WTC11 (cell line): ENCODE measurements around the gene GRAMD2A. TPM values are rescaled to one million over a fixed set of nuclear protein-coding genes. Genes with fewer than 3 reads are reported as not detected.

Source experiments
- ATAC-seq: fragments of 200-7000 bp; cut with Tn5 transposase; 2 replicates; pipeline ENCODE4 v1.10.0; 2021; ENCODE audit warnings: mild to moderate bottlenecking, moderate library complexity
- CTCF ChIA-PET: fragments of 300-600 bp; sonication (Branson Sonifier 250); formaldehyde crosslinking; loops from one replicate; lab custom pipeline; 2021; ENCODE audit warnings: antibody characterized with exemption; lab: Charles Lee
- POLR2A ChIA-PET: fragments of 350-600 bp; sonication (Branson Sonifier 250); formaldehyde crosslinking; loops from one replicate; lab custom pipeline; 2021; ENCODE audit warnings: antibody characterized with exemption; lab: Charles Lee
- DNase-seq: peaks from one replicate; pipeline ENCODE4 v3.0.0; 2021; ENCODE audit warnings: low spot score
- H3K27ac Mint-ChIP-seq: 2 replicates; pipeline ENCODE4 v1.8.0; 2021; ENCODE audit warnings: mixed read lengths
- H3K27me3 Mint-ChIP-seq: 2 replicates; pipeline ENCODE4 v1.8.0; 2021; ENCODE audit warnings: low read depth, mild to moderate bottlenecking, moderate library complexity, mixed read lengths
- H3K36me3 Mint-ChIP-seq: 2 replicates; pipeline ENCODE4 v1.8.0; 2021; ENCODE audit warnings: mixed read lengths
- H3K4me1 Mint-ChIP-seq: 2 replicates; pipeline ENCODE4 v1.8.0; 2022; ENCODE audit warnings: mixed read lengths
- H3K4me3 Mint-ChIP-seq: 2 replicates; pipeline ENCODE4 v1.8.0; 2021; ENCODE audit warnings: mild to moderate bottlenecking, moderate library complexity, mixed read lengths
- H3K9me3 Mint-ChIP-seq: 2 replicates; pipeline ENCODE4 v1.8.0; 2021; ENCODE audit warnings: mixed read lengths
- ATF1 ChIP-seq: sonication (generic); formaldehyde crosslinking; IDR thresholded peaks from 2 replicates; pipeline ENCODE4 v1.8.1; 2023; ENCODE audit warnings: mild to moderate bottlenecking, moderate library complexity, missing genetic modification reagents
- ELF4 ChIP-seq: sonication (generic); formaldehyde crosslinking; IDR thresholded peaks from 2 replicates; pipeline ENCODE4 v1.8.1; 2022; ENCODE audit warnings: low read depth, mild to moderate bottlenecking, moderate library complexity, missing genetic modification reagents
- EMX1 ChIP-seq: fragments of 250-450 bp; sonication (Bioruptor Pico); IDR thresholded peaks from 2 replicates; pipeline ENCODE4 v1.8.0; 2021; ENCODE audit warnings: mild to moderate bottlenecking
- KAT7 ChIP-seq: sonication (generic); formaldehyde crosslinking; IDR thresholded peaks from 2 replicates; pipeline ENCODE4 v1.8.1; 2023; ENCODE audit warnings: missing genetic modification reagents, mild to moderate bottlenecking, borderline replicate concordance
- NFYB ChIP-seq: sonication (generic); formaldehyde crosslinking; conservative IDR thresholded peaks from 2 replicates; pipeline ENCODE4 v1.8.0; 2022; ENCODE audit warnings: low read depth, missing genetic modification reagents
- ZNF121 ChIP-seq: sonication (generic); formaldehyde crosslinking; IDR thresholded peaks from 2 replicates; pipeline ENCODE4 v1.8.0; 2023; ENCODE audit warnings: missing genetic modification reagents
- ZNF416 ChIP-seq: fragments of 250-450 bp; sonication (Bioruptor Pico); IDR thresholded peaks from 2 replicates; pipeline ENCODE4 v1.9.0; 2021; ENCODE audit warnings: mild to moderate bottlenecking, inconsistent platforms
- total RNA-seq: library from RNA; stranded (reverse); gene quantifications from 3 replicates; pipeline ENCODE4 v1.2.3, GENCODE V29; 2021
- TF ChIP-seq, protein P1 (sequence below): sonication (generic); formaldehyde crosslinking; conservative IDR thresholded peaks from 2 replicates; pipeline ENCODE4 v1.8.1; 2022; ENCODE audit warnings: mild to moderate bottlenecking, missing genetic modification reagents
- TF ChIP-seq, protein P2 (sequence below): sonication (generic); formaldehyde crosslinking; IDR thresholded peaks from 2 replicates; pipeline ENCODE4 v1.8.0; 2023; ENCODE audit warnings: missing genetic modification reagents, mild to moderate bottlenecking, borderline replicate concordance
- TF ChIP-seq, protein P3 (sequence below): fragments of 250-450 bp; sonication (Bioruptor Pico); IDR thresholded peaks from 2 replicates; pipeline ENCODE4 v1.9.0; 2021; ENCODE audit warnings: mild to moderate bottlenecking, borderline replicate concordance
- TF ChIP-seq, protein P4 (sequence below): sonication (generic); formaldehyde crosslinking; IDR thresholded peaks from 2 replicates; pipeline ENCODE4 v1.8.1; 2023; ENCODE audit warnings: mild to moderate bottlenecking, missing genetic modification reagents, borderline replicate concordance
- TF ChIP-seq, protein P5 (sequence below): sonication (generic); formaldehyde crosslinking; IDR thresholded peaks from 2 replicates; pipeline ENCODE4 v1.8.1; 2023; ENCODE audit warnings: mild to moderate bottlenecking, missing genetic modification reagents, moderate library complexity

GRAMD2A gene
- total RNA-seq, 1 experiment from 2014 or later, result 1.9 TPM

DNA sequence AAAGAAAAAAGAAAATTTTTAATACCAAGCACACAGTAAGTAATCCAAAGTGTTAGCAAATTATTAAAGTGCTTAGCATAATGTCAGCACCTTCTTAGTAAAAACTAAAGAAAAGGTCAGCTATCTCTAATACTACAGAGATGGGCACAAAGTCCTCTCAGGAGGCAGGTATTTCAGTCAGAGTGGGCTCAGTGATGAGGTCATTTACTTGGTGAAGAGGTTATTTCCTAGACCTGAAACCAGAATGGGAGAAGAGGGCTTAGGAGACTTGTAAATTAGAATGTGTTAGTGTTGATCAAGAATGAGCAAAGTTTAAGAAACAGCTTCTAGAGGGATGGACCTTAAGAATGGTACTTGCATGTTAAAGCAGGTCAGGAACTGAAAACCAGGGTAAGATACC is 42.1 kb upstream of the GRAMD2A start:
- CTCF ChIA-PET, result interaction anchor here (1.2 kb wide), 1 partner anchor 13 kb away, joined by 5 read pairs; no protein-coding TSS in a partner anchor
- peaks cover 100% of the 10 kb centered on the region for H3K27me3 Mint-ChIP-seq
- POLR2A ChIA-PET, result no interaction called here

DNA sequence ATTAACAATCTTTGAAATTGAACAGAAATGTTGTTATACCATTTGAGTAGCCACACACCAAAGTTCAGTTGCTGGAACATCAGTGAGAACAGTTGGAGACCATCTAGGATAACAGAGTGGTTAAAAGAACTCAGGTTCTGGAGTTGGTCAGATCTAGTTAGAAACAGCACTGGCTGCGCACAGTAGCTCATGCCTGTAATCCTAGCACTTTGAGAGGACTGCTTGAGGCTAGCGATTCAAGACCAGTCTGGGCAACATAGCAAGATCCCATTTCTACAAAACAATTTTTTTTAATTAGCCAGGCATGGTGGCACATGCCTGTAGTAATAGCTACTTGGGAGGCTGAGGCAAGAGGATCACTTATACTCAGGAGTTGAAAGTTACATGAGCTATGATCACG is 41.0 kb upstream of the GRAMD2A start:
- H3K36me3 Mint-ChIP-seq, result peaks cover 31% of the 10 kb centered on the region
- ChIA-PET CTCF (interaction anchor here (1.2 to 3.5 kb wide), 2 partner anchors 12 kb away, joined by 5 to 15 read pairs; no protein-coding TSS in a partner anchor), POLR2A (no interaction called here)
- H3K9me3 Mint-ChIP-seq, result no peaks in the 10 kb centered on the region
- H3K27me3 Mint-ChIP-seq, result peaks cover 100% of the 10 kb centered on the region
- DNase-seq, result no peak
- TF ChIP-seq ZNF121, result peak; percentile 68
- TF ChIP-seq, protein P1, sequence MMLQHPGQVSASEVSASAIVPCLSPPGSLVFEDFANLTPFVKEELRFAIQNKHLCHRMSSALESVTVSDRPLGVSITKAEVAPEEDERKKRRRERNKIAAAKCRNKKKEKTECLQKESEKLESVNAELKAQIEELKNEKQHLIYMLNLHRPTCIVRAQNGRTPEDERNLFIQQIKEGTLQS (CRISPR knock-in tag), result no peak
- TF ChIP-seq, protein P2, sequence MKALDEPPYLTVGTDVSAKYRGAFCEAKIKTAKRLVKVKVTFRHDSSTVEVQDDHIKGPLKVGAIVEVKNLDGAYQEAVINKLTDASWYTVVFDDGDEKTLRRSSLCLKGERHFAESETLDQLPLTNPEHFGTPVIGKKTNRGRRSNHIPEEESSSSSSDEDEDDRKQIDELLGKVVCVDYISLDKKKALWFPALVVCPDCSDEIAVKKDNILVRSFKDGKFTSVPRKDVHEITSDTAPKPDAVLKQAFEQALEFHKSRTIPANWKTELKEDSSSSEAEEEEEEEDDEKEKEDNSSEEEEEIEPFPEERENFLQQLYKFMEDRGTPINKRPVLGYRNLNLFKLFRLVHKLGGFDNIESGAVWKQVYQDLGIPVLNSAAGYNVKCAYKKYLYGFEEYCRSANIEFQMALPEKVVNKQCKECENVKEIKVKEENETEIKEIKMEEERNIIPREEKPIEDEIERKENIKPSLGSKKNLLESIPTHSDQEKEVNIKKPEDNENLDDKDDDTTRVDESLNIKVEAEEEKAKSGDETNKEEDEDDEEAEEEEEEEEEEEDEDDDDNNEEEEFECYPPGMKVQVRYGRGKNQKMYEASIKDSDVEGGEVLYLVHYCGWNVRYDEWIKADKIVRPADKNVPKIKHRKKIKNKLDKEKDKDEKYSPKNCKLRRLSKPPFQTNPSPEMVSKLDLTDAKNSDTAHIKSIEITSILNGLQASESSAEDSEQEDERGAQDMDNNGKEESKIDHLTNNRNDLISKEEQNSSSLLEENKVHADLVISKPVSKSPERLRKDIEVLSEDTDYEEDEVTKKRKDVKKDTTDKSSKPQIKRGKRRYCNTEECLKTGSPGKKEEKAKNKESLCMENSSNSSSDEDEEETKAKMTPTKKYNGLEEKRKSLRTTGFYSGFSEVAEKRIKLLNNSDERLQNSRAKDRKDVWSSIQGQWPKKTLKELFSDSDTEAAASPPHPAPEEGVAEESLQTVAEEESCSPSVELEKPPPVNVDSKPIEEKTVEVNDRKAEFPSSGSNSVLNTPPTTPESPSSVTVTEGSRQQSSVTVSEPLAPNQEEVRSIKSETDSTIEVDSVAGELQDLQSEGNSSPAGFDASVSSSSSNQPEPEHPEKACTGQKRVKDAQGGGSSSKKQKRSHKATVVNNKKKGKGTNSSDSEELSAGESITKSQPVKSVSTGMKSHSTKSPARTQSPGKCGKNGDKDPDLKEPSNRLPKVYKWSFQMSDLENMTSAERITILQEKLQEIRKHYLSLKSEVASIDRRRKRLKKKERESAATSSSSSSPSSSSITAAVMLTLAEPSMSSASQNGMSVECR (CRISPR knock-in tag), result no peak
- H3K27ac Mint-ChIP-seq, result no peak overlapping the region
- peaks cover 34% of the 10 kb centered on the region for H3K4me1 Mint-ChIP-seq
- no peak for ATAC-seq
- no peak overlapping the region for H3K4me3 Mint-ChIP-seq

More for the DNA sequence above, 42.1 kb upstream of the GRAMD2A start:
- no peak for ATAC-seq
- Mint-ChIP-seq H3K27ac (no peak overlapping the region), H3K36me3 (peaks cover 42% of the 10 kb centered on the region), H3K4me3 (no peak overlapping the region), H3K9me3 (no peaks in the 10 kb centered on the region), H3K4me1 (peaks cover 39% of the 10 kb centered on the region)
- TF ChIP-seq ATF1 (CRISPR knock-in tag), result no peak
- TF ChIP-seq, protein P3, sequence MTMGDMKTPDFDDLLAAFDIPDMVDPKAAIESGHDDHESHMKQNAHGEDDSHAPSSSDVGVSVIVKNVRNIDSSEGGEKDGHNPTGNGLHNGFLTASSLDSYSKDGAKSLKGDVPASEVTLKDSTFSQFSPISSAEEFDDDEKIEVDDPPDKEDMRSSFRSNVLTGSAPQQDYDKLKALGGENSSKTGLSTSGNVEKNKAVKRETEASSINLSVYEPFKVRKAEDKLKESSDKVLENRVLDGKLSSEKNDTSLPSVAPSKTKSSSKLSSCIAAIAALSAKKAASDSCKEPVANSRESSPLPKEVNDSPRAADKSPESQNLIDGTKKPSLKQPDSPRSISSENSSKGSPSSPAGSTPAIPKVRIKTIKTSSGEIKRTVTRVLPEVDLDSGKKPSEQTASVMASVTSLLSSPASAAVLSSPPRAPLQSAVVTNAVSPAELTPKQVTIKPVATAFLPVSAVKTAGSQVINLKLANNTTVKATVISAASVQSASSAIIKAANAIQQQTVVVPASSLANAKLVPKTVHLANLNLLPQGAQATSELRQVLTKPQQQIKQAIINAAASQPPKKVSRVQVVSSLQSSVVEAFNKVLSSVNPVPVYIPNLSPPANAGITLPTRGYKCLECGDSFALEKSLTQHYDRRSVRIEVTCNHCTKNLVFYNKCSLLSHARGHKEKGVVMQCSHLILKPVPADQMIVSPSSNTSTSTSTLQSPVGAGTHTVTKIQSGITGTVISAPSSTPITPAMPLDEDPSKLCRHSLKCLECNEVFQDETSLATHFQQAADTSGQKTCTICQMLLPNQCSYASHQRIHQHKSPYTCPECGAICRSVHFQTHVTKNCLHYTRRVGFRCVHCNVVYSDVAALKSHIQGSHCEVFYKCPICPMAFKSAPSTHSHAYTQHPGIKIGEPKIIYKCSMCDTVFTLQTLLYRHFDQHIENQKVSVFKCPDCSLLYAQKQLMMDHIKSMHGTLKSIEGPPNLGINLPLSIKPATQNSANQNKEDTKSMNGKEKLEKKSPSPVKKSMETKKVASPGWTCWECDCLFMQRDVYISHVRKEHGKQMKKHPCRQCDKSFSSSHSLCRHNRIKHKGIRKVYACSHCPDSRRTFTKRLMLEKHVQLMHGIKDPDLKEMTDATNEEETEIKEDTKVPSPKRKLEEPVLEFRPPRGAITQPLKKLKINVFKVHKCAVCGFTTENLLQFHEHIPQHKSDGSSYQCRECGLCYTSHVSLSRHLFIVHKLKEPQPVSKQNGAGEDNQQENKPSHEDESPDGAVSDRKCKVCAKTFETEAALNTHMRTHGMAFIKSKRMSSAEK (CRISPR knock-in tag), result no peak
- TF ChIP-seq, protein P4, sequence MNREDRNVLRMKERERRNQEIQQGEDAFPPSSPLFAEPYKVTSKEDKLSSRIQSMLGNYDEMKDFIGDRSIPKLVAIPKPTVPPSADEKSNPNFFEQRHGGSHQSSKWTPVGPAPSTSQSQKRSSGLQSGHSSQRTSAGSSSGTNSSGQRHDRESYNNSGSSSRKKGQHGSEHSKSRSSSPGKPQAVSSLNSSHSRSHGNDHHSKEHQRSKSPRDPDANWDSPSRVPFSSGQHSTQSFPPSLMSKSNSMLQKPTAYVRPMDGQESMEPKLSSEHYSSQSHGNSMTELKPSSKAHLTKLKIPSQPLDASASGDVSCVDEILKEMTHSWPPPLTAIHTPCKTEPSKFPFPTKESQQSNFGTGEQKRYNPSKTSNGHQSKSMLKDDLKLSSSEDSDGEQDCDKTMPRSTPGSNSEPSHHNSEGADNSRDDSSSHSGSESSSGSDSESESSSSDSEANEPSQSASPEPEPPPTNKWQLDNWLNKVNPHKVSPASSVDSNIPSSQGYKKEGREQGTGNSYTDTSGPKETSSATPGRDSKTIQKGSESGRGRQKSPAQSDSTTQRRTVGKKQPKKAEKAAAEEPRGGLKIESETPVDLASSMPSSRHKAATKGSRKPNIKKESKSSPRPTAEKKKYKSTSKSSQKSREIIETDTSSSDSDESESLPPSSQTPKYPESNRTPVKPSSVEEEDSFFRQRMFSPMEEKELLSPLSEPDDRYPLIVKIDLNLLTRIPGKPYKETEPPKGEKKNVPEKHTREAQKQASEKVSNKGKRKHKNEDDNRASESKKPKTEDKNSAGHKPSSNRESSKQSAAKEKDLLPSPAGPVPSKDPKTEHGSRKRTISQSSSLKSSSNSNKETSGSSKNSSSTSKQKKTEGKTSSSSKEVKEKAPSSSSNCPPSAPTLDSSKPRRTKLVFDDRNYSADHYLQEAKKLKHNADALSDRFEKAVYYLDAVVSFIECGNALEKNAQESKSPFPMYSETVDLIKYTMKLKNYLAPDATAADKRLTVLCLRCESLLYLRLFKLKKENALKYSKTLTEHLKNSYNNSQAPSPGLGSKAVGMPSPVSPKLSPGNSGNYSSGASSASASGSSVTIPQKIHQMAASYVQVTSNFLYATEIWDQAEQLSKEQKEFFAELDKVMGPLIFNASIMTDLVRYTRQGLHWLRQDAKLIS (CRISPR knock-in tag), result no peak
- no peak for TF ChIP-seq KAT7 (CRISPR knock-in tag)
- no peak for TF ChIP-seq ZNF121
- no peak for DNase-seq

DNA sequence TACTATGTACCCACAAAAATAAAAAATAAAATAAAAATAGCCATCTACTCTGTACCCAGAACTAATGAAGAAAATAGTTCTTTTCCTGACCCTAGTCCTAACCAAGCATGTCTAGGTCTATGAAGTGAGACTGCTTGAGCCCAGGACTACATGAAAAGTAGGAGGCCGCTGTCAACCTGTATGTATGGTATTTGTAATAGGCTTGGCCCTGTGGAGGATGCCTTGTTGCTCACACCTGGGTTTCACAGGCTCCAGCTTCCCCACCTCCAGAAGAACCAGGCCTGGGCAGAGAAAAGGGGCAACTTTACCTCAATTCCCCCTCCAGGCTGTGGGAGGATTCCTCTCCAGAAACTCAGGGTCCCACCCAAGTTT is 40.3 kb upstream of the GRAMD2A start:
- DNase-seq (no peak), ATAC-seq (no peak; the same call in 1 of the 2 replicates)
- Mint-ChIP-seq H3K36me3 (peaks cover 29% of the 10 kb centered on the region), H3K4me1 (peaks cover 28% of the 10 kb centered on the region), H3K27me3 (peaks cover 100% of the 10 kb centered on the region), H3K27ac (no peak overlapping the region), H3K4me3 (no peak overlapping the region), H3K9me3 (no peaks in the 10 kb centered on the region)
- TF ChIP-seq, protein P1 (CRISPR knock-in tag), result no peak
- TF ChIP-seq ZNF416 (CRISPR knock-in tag) (no peak), NFYB (no peak), EMX1 (no peak), ELF4 (CRISPR knock-in tag) (no peak)
- TF ChIP-seq, protein P5, sequence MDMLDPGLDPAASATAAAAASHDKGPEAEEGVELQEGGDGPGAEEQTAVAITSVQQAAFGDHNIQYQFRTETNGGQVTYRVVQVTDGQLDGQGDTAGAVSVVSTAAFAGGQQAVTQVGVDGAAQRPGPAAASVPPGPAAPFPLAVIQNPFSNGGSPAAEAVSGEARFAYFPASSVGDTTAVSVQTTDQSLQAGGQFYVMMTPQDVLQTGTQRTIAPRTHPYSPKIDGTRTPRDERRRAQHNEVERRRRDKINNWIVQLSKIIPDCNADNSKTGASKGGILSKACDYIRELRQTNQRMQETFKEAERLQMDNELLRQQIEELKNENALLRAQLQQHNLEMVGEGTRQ (CRISPR knock-in tag), result no peak
- POLR2A ChIA-PET, result no interaction called here
- CTCF ChIA-PET, result interaction anchor here (1.0 to 3.5 kb wide), 2 partner anchors 11 to 38 kb away, joined by 3 to 15 read pairs; no protein-coding TSS in a partner anchor
